ENCODE data around the gene ACAP3. TPM values are rescaled to one million over a fixed set of nuclear protein-coding genes. Genes with fewer than 3 reads are reported as not detected.
A peak's percentile ranks its signal among the peaks of the same experiment; 100 is the strongest.

ACAP3 gene
- polyA plus RNA-seq, 2 of the 4 experiments (the other 2 are of a cell fraction) = 6.6 to 24.2 TPM

DNA sequence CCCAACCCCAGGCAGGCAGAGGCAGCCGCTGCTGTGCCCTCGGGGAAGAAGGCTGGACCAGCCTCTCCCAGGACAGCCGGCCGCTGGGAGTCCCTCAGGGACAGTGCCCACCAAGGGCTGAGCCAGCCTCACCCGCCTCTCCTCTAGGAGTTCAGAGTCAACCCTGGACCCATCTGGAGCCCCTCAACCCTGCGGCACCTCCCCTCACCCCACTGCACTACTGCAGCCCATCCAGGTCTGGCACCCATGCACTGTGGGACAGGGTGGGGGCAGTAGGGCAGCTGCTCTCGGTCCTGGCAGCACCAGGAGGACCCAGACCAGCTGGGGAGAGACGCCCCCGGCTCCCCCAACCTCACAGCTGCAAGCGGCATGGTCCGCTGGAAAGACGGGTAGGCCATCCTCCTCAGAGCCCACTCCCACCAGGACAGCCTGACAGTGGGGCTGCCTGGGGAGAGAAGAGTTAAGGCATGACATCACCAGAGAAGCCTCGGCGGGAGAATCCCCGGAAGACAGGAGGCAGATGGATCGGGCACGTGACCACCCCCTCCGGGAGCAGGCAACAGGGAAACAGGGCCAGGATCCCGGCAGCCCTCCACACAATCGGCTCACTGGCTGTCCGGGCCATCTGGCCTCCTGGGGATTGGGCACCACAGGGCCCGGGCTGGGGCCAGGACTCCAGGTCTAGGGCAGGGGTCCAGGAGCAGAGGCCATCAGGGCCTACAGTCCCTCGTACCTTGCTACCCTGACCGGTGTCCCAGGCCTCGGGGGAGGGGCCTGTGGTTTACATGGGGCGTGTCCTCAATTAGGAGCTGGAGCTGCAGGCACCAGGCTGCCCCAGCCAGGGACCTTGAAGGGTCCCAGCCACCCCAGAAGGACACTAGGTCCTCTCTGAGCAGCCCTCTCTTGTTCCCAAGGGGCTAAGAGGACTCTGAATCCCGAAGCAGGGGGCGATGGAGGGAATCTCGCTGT, 3.1 kb downstream of the ACAP3 start:
- peak in 1 of 2 experiments; percentile 64 for DNase-seq (ENCODE audit: low read depth in 1 of 2, low spot score in 1 of 2)
- CTCF ChIA-PET = interaction anchor here (0.9 to 1.6 kb wide), 10 partner anchors 9 to 324 kb away, joined by 3 to 7 read pairs (median 3); no protein-coding TSS in a partner anchor
- no peak for FAIRE-seq
- H3K4me3 ChIP-seq = peak overlapping the region; percentile 29; the same call in 2 of the 3 replicates
- WGBS (ENCODE audit: missing lambda C conversion rate) = 22% methylated on average over 11 of the region's 29 CpGs
- H3K4me1 ChIP-seq = peaks cover 37% of the 10 kb centered on the region
- peak; percentile 0 to 21; a peak in 3 of 6 replicates for ATAC-seq
- no peaks in the 10 kb centered on the region for H3K9me3 ChIP-seq
- POLR2A ChIA-PET = no interaction called here
- no peak for TF ChIP-seq MAFK (IDR thresholded peaks at IDR 0.05; ENCODE audit: partially characterized antibody)
- TF ChIP-seq MAZ (IDR thresholded peaks at IDR 0.05; ENCODE audit: borderline replicate concordance, low read depth, low read length) = no peak
- TF ChIP-seq EHF (CRISPR knock-in tag; IDR thresholded peaks at IDR 0.05) = no peak
- TF ChIP-seq, protein P1, sequence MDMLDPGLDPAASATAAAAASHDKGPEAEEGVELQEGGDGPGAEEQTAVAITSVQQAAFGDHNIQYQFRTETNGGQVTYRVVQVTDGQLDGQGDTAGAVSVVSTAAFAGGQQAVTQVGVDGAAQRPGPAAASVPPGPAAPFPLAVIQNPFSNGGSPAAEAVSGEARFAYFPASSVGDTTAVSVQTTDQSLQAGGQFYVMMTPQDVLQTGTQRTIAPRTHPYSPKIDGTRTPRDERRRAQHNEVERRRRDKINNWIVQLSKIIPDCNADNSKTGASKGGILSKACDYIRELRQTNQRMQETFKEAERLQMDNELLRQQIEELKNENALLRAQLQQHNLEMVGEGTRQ (IDR thresholded peaks at IDR 0.05) = peak; percentile 86
- no peak for TF ChIP-seq EP300 (IDR thresholded peaks at IDR 0.05)
- peak; percentile 69; the same call in 1 of the 2 replicates for TF ChIP-seq HOXB5 (CRISPR knock-in tag; IDR thresholded peaks at IDR 0.05)
- TF ChIP-seq CBX8 (IDR thresholded peaks at IDR 0.05) = no peak
- TF ChIP-seq RFX5 (IDR thresholded peaks at IDR 0.05) = no peak
- TF ChIP-seq MYC (IDR thresholded peaks at IDR 0.05; ENCODE audit: borderline replicate concordance, low read length) = no peak
- TF ChIP-seq, protein P2, sequence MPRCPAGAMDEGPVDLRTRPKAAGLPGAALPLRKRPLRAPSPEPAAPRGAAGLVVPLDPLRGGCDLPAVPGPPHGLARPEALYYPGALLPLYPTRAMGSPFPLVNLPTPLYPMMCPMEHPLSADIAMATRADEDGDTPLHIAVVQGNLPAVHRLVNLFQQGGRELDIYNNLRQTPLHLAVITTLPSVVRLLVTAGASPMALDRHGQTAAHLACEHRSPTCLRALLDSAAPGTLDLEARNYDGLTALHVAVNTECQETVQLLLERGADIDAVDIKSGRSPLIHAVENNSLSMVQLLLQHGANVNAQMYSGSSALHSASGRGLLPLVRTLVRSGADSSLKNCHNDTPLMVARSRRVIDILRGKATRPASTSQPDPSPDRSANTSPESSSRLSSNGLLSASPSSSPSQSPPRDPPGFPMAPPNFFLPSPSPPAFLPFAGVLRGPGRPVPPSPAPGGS (IDR thresholded peaks at IDR 0.05) = no peak
- no peak for TF ChIP-seq SREBF2 (IDR thresholded peaks at IDR 0.05)
- no peak for TF ChIP-seq EHMT2 (IDR thresholded peaks at IDR 0.05; ENCODE audit: low read depth)
- no peak for TF ChIP-seq PHF8 (IDR thresholded peaks at IDR 0.05; ENCODE audit: borderline replicate concordance, low read depth)
- TF ChIP-seq RCOR1 (IDR thresholded peaks at IDR 0.05; ENCODE audit: low read depth, low read length) = no peak
- TF ChIP-seq HDAC2 (IDR thresholded peaks at IDR 0.05) = no peak
- no peak for TF ChIP-seq ESRRA (IDR thresholded peaks at IDR 0.05; ENCODE audit: borderline replicate concordance, low read length)
- no peak for TF ChIP-seq FOSL2 (IDR thresholded peaks at IDR 0.05)
- peak; percentile 21; the same call in 1 of the 2 replicates for TF ChIP-seq FOSL2 (CRISPR knock-in tag; IDR thresholded peaks at IDR 0.05)
- TF ChIP-seq, protein P3, sequence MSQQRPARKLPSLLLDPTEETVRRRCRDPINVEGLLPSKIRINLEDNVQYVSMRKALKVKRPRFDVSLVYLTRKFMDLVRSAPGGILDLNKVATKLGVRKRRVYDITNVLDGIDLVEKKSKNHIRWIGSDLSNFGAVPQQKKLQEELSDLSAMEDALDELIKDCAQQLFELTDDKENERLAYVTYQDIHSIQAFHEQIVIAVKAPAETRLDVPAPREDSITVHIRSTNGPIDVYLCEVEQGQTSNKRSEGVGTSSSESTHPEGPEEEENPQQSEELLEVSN (IDR thresholded peaks at IDR 0.05; ENCODE audit: borderline replicate concordance, low read depth) = peak; percentile 92
- no peak for TF ChIP-seq GATA3 (IDR thresholded peaks at IDR 0.05; ENCODE audit: borderline replicate concordance)
- TF ChIP-seq JUNB (IDR thresholded peaks at IDR 0.05) = no peak
- TF ChIP-seq ZNF302 (CRISPR knock-in tag; IDR thresholded peaks at IDR 0.05) = 0 out of 2 replicates have a peak, but pooled peaks have one; percentile 28
- TF ChIP-seq HOXA7 (CRISPR knock-in tag; IDR thresholded peaks at IDR 0.05) = no peak
- TF ChIP-seq, protein P4, sequence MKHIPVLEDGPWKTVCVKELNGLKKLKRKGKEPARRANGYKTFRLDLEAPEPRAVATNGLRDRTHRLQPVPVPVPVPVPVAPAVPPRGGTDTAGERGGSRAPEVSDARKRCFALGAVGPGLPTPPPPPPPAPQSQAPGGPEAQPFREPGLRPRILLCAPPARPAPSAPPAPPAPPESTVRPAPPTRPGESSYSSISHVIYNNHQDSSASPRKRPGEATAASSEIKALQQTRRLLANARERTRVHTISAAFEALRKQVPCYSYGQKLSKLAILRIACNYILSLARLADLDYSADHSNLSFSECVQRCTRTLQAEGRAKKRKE (CRISPR knock-in tag; IDR thresholded peaks at IDR 0.05; ENCODE audit: low read depth) = no peak
- TF ChIP-seq BHLHE40 (IDR thresholded peaks at IDR 0.05; ENCODE audit: low read depth, low read length) = peak; percentile 58
- no peak for TF ChIP-seq ZFP36 (IDR thresholded peaks at IDR 0.05; ENCODE audit: borderline replicate concordance, partially characterized antibody)
- no peak for TF ChIP-seq TFCP2L1 (CRISPR knock-in tag; IDR thresholded peaks at IDR 0.05)
- TF ChIP-seq, protein P5, sequence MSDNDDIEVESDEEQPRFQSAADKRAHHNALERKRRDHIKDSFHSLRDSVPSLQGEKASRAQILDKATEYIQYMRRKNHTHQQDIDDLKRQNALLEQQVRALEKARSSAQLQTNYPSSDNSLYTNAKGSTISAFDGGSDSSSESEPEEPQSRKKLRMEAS (IDR thresholded peaks at IDR 0.05) = peak; percentile 75
- peak; percentile 53; the same call in 1 of the 2 replicates for TF ChIP-seq HOXB13 (CRISPR knock-in tag; IDR thresholded peaks at IDR 0.05; ENCODE audit: low read depth)
- TF ChIP-seq, protein P6, sequence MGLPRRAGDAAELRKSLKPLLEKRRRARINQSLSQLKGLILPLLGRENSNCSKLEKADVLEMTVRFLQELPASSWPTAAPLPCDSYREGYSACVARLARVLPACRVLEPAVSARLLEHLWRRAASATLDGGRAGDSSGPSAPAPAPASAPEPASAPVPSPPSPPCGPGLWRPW (IDR thresholded peaks at IDR 0.05) = no peak
- H3K27ac ChIP-seq = peak overlapping the region; percentile 87 to 95
- H3K4me2 ChIP-seq = peak overlapping the region; percentile 91
